ENCODE measurements around the gene HPGD. TPM values are rescaled to one million over a fixed set of nuclear protein-coding genes. Genes with fewer than 3 reads are reported as not detected.

Gene HPGD
- total and polyA plus RNA-seq, 2 of the 4 experiments (the other 2 are of a cell fraction), result not detected

DNA sequence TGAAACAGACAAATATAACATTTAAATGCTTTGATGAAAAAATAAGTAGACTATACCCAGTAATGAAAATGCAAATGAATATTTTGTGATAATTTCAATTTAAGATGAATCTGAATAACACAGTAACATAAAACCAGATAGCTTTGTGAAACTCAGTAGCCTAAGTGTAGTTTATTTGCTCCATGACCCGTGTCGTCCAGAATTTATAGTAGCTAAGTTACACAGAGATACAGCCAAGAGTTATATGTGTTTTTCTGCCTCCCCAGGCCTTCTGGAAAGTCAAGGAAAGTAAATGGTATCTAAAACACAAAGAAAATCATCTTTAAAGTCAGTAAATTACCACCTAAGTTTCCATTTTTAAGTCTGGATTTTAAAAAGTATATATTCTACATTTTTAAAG lies 26.7 kb downstream of the HPGD start:
- no peaks in the 10 kb centered on the region for H3K36me3 ChIP-seq (ENCODE audit: control insufficient read depth, insufficient read depth, low read length)
- no peaks in the 10 kb centered on the region for H3K4me1 ChIP-seq (ENCODE audit: control insufficient read depth, insufficient read depth, low read length)
- H3K4me3 ChIP-seq (ENCODE audit: insufficient read depth, low read depth, low read length), result no peak overlapping the region
- no TSS peak for BruUV-seq (replicated peaks)
- H3K27me3 ChIP-seq (ENCODE audit: control insufficient read depth, insufficient read depth, low read length), result no peaks in the 10 kb centered on the region
- H3K9ac ChIP-seq (ENCODE audit: low read depth, low read length), result no peak overlapping the region
- TF ChIP-seq RFX5 (IDR thresholded peaks at IDR 0.05; ENCODE audit: low read depth, low read length) (no peak), RAD21 (IDR thresholded peaks at IDR 0.05; ENCODE audit: low read length) (no peak), POLR2A (IDR thresholded peaks at IDR 0.05; ENCODE audit: low read depth, low read length) (no peak), MAFK (IDR thresholded peaks at IDR 0.05; ENCODE audit: low read depth, low read length) (no peak)
- TF ChIP-seq, protein P1, sequence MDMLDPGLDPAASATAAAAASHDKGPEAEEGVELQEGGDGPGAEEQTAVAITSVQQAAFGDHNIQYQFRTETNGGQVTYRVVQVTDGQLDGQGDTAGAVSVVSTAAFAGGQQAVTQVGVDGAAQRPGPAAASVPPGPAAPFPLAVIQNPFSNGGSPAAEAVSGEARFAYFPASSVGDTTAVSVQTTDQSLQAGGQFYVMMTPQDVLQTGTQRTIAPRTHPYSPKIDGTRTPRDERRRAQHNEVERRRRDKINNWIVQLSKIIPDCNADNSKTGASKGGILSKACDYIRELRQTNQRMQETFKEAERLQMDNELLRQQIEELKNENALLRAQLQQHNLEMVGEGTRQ (IDR thresholded peaks at IDR 0.05; ENCODE audit: low read depth, low read length), result no peak
- TF ChIP-seq, protein P2, sequence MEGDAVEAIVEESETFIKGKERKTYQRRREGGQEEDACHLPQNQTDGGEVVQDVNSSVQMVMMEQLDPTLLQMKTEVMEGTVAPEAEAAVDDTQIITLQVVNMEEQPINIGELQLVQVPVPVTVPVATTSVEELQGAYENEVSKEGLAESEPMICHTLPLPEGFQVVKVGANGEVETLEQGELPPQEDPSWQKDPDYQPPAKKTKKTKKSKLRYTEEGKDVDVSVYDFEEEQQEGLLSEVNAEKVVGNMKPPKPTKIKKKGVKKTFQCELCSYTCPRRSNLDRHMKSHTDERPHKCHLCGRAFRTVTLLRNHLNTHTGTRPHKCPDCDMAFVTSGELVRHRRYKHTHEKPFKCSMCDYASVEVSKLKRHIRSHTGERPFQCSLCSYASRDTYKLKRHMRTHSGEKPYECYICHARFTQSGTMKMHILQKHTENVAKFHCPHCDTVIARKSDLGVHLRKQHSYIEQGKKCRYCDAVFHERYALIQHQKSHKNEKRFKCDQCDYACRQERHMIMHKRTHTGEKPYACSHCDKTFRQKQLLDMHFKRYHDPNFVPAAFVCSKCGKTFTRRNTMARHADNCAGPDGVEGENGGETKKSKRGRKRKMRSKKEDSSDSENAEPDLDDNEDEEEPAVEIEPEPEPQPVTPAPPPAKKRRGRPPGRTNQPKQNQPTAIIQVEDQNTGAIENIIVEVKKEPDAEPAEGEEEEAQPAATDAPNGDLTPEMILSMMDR (conservative IDR thresholded peaks at IDR 0.05; ENCODE audit: low read depth, low read length), result no peak
- no peaks in the 10 kb centered on the region for H3K9me1 ChIP-seq (ENCODE audit: insufficient read depth, low read length)
- no peak overlapping the region for H4K8ac ChIP-seq (ENCODE audit: low read depth in 2 of 2, low read length in 2 of 2)
- no peak overlapping the region for H2BK20ac ChIP-seq (ENCODE audit: low read depth, low read length)
- in situ Hi-C loops (cut with MboI; ENCODE audit: low sequenced_read_pairs), result no loop called here
- H3K9me3 ChIP-seq (ENCODE audit: control insufficient read depth, insufficient read depth, low read length), result no peaks in the 10 kb centered on the region
- H3K14ac ChIP-seq (replicated peaks; ENCODE audit: low read depth, low read length), result no peak overlapping the region
- H2BK5ac ChIP-seq (ENCODE audit: low read depth, low read length, poor library complexity, severe bottlenecking), result no peak overlapping the region
- no peak overlapping the region for H4K5ac ChIP-seq (ENCODE audit: low read depth, low read length)
- H3K56ac ChIP-seq (ENCODE audit: extremely low read depth, insufficient read depth, low read length), result no peak overlapping the region
- no CpG with 5 or more reads among the region's 2 CpGs for WGBS, 2 experiments (ENCODE audit: extremely low coverage in 2 of 2, insufficient read length in 1 of 2)
- no peak overlapping the region for H4K91ac ChIP-seq (ENCODE audit: insufficient read depth, low read depth, low read length)
- H3K27ac ChIP-seq (ENCODE audit: insufficient read depth, low read length), result no peak overlapping the region
- no peak overlapping the region for H3K4ac ChIP-seq (ENCODE audit: low read depth, low read length)
- DNase-seq (no peak), ATAC-seq (ENCODE audit: low read depth) (no peak)
- POLR2A ChIA-PET (ENCODE audit: unreplicated experiment), result interaction anchor here (0.6 kb wide), 1 partner anchor 127 kb away, joined by 5 read pairs; no protein-coding TSS in a partner anchor
- H3K79me1 ChIP-seq (ENCODE audit: low read depth in 1 of 2, low read length in 2 of 2), result no peaks in the 10 kb centered on the region
- no peak overlapping the region for H2BK120ac ChIP-seq (ENCODE audit: low read depth, low read length)
- no peak overlapping the region for H2AK9ac ChIP-seq (replicated peaks; ENCODE audit: low read depth, low read length, poor library complexity)
- no peak overlapping the region for H2AFZ ChIP-seq (replicated peaks; ENCODE audit: low read length, poor library complexity)
- no peaks in the 10 kb centered on the region for H4K20me1 ChIP-seq (ENCODE audit: insufficient read depth, low read length)
- H3K18ac ChIP-seq (ENCODE audit: low read depth, low read length), result no peak overlapping the region
- CTCF ChIA-PET, result no interaction called here
- no peak overlapping the region for H3K4me2 ChIP-seq (ENCODE audit: low read depth, low read length)
- dilution Hi-C loops (cut with HindIII; ENCODE audit: low sequenced_read_pairs, unreplicated experiment), result no loop called here
- no peak overlapping the region for H2AK5ac ChIP-seq (ENCODE audit: low read depth, low read length)
- no peak overlapping the region for H2BK15ac ChIP-seq (ENCODE audit: low read depth, low read length)
- intact Hi-C loops (cut with micrococcal nuclease), result no loop called here
- H3K23ac ChIP-seq (ENCODE audit: low read depth, low read length), result no peak overlapping the region
